Memory B cell (primary cell): Measurements from ENCODE around the gene SLC7A4.
"Not testable (repeated sequence)": the region's sequence is repeated elsewhere in the genome, so short reads cannot be mapped to it uniquely, and the experiment has no call there.

Experiments used
- ATAC-seq: fragments of 150-1000 bp; cut with Tn5 transposase; 2 replicates; pipeline ENCODE4 v1.10.0; 2021; ENCODE audit warnings: low read depth, mild to moderate bottlenecking, moderate library complexity
- DNase-seq, 2 donors: peaks; one replicate each; pipeline ENCODE4 v3.0.0; 2022; ENCODE audit warnings: low spot score in 2 of 2
- H3K27ac Mint-ChIP-seq: one replicate; pipeline ENCODE4 v1.8.0; 2022; ENCODE audit warnings: mild to moderate bottlenecking, moderate library complexity, mixed read lengths
- H3K27me3 Mint-ChIP-seq: one replicate; pipeline ENCODE4 v1.8.0; 2022; ENCODE audit warnings: mixed read lengths
- H3K36me3 Mint-ChIP-seq: one replicate; pipeline ENCODE4 v1.8.0; 2022; ENCODE audit warnings: mild to moderate bottlenecking, mixed read lengths
- H3K4me1 Mint-ChIP-seq: one replicate; pipeline ENCODE4 v1.8.0; 2022; ENCODE audit warnings: mixed read lengths
- H3K4me3 Mint-ChIP-seq: one replicate; pipeline ENCODE4 v1.8.0; 2022; ENCODE audit warnings: mild to moderate bottlenecking, moderate library complexity, mixed read lengths
- H3K9me3 Mint-ChIP-seq: one replicate; pipeline ENCODE4 v1.8.0; 2022; ENCODE audit warnings: mixed read lengths

SLC7A4 gene

GRCh38 chr22:21052715-21053459, 20.5 kb upstream of the SLC7A4 start:
- H3K4me3 Mint-ChIP-seq: no peak overlapping the region
- H3K9me3 Mint-ChIP-seq: no peaks in the 10 kb centered on the region
- H3K4me1 Mint-ChIP-seq: peaks cover 14% of the 10 kb centered on the region
- no peaks in the 10 kb centered on the region for H3K36me3 Mint-ChIP-seq
- DNase-seq (no peak), ATAC-seq (no peak)
- H3K27ac Mint-ChIP-seq: no peak overlapping the region
- peaks cover 27% of the 10 kb centered on the region for H3K27me3 Mint-ChIP-seq

DNA sequence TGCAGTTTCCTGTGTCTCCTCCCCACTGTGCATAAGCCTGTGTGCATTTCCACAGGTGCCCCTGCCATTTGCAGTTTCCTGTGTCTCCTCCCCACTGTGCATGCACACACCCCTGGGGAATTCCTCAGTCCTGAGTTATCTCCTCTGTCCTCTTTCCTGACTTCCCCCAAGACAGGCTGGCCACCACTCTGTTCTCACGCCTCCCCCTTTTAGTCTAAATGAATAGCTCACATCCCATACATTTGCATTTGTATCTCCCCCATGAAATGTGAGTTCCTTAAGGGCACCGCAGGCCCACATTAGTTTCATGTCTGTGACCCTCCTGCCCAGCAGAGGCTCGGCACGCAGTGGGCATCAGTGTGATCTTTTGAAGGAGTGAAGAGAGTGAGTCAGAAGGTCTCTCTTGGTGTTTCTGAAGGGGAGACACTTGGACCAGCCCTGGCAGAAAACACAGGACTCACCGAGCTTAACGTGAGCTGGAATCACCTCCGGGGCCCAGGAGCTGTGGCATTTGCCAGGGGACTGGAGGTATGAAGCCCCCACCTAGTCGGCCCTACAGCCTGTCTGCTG, 19.6 kb upstream of the SLC7A4 start:
- no peak overlapping the region for H3K27ac Mint-ChIP-seq
- H3K27me3 Mint-ChIP-seq: peaks cover 27% of the 10 kb centered on the region
- no peak for DNase-seq
- ATAC-seq: no peak
- H3K9me3 Mint-ChIP-seq: no peaks in the 10 kb centered on the region
- no peaks in the 10 kb centered on the region for H3K36me3 Mint-ChIP-seq
- no peak overlapping the region for H3K4me3 Mint-ChIP-seq
- peaks cover 14% of the 10 kb centered on the region for H3K4me1 Mint-ChIP-seq

DNA sequence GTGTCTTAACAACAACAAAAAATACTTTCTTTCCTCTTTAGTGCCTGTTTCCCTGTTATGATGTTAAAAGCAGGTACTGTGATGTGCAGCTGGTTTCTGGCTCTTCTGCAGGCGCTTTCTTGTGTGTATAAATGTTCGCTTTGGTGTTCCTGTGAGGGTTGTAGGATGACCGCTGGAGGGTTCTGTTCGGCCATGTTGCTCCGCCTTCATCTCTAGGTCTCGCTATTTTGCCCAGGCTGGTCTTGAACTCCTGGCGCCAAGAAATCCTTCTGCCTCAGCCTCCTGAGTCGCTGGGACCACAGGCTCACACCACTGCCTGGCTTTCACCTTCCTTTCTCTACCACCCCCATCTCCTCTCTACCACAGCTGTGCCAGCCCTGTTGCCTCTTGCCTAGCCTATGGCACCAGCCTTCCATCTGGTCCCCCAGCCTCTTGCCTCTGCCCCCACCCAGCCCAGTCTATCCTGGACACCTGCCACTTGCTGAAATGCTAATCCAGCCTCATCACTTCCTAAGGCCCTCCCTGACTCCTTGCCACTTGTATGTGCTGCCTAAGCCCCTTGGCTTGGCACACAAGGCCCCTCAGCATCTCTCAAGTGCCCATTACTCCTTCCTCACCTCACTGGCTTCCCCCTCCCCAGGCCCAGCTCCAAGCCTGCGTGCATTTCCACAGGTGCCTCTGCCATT, 18.9 kb upstream of the SLC7A4 start:
- H3K27ac Mint-ChIP-seq: no peak overlapping the region

DNA sequence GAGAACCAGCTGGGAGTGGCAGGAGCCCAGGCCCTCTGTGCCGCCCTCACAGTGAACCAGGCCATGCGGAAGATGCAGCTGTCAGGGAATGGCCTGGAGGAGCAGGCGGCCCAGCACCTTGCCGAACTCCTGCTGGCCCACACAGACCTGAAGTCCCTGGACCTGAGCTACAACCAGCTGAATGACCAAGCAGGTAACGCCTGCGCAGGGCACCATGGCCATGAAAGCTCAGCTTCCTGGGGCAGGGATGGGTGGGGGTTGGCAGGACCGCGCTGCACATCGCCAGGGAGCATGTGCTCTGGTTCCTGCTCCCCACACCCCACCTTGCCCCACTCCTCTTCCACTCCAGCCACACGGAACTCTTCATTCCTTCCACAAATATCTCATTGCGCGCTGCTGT, 16.6 kb upstream of the SLC7A4 start:
- Mint-ChIP-seq H3K27me3 (peaks cover 12% of the 10 kb centered on the region), H3K4me1 (peaks cover 14% of the 10 kb centered on the region)
- H3K4me3 Mint-ChIP-seq, H3K27ac Mint-ChIP-seq, H3K36me3 Mint-ChIP-seq, H3K9me3 Mint-ChIP-seq, ATAC-seq, DNase-seq: not testable (repeated sequence)

More for the DNA sequence above, 18.9 kb upstream of the SLC7A4 start:
- H3K9me3 Mint-ChIP-seq: no peaks in the 10 kb centered on the region
- DNase-seq (no peak), ATAC-seq (no peak)
- no peaks in the 10 kb centered on the region for H3K36me3 Mint-ChIP-seq
- H3K27me3 Mint-ChIP-seq: peaks cover 21% of the 10 kb centered on the region
- no peak overlapping the region for H3K4me3 Mint-ChIP-seq
- H3K4me1 Mint-ChIP-seq: peaks cover 9% of the 10 kb centered on the region

DNA sequence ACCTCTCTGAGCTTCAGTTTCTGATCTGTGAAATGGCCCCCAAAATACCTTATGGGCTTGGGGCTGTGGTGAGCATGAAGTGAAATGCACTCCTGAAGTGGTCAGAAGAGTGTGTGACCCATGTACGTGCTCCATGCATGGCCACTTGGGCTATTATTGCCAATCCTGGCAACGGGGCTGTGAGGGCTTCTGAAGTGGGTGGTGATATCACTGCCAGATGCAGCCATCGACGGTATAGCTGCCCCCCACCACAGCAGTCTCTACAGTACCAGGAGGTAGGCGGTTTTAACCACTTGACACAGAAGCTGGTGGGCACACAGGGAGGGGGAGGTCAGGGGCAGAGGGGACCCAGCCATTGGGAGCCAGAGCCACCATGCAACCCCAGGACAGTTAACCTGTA, 16.1 kb upstream of the SLC7A4 start:
- H3K4me1 Mint-ChIP-seq: peaks cover 18% of the 10 kb centered on the region
- not testable (repeated sequence) for H3K36me3 Mint-ChIP-seq, H3K4me3 Mint-ChIP-seq, H3K27ac Mint-ChIP-seq, ATAC-seq, DNase-seq, H3K9me3 Mint-ChIP-seq
- peaks cover 11% of the 10 kb centered on the region for H3K27me3 Mint-ChIP-seq

- Mint-ChIP-seq H3K9me3 (no peaks in the 10 kb centered on the region), H3K27ac (no peak overlapping the region), H3K36me3 (no peaks in the 10 kb centered on the region), H3K4me3 (no peak overlapping the region), H3K4me1 (peaks cover 24% of the 10 kb centered on the region), H3K27me3 (peaks cover 14% of the 10 kb centered on the region)
- ATAC-seq (no peak), DNase-seq (no peak)
Observed at GRCh38 chr22:21047730-21048129, 15.4 kb upstream of the SLC7A4 start.

- no peaks in the 10 kb centered on the region for H3K36me3 Mint-ChIP-seq
- no peak overlapping the region for H3K4me3 Mint-ChIP-seq
- ATAC-seq (no peak), DNase-seq (no peak)
- no peaks in the 10 kb centered on the region for H3K9me3 Mint-ChIP-seq
- peaks cover 14% of the 10 kb centered on the region for H3K27me3 Mint-ChIP-seq
- H3K27ac Mint-ChIP-seq: peak overlapping the region; percentile 91
- peaks cover 24% of the 10 kb centered on the region for H3K4me1 Mint-ChIP-seq
Observed at GRCh38 chr22:21047035-21047661, 14.8 kb upstream of the SLC7A4 start.

GRCh38 chr22:21045585-21046294, 13.4 kb upstream of the SLC7A4 start, which contains the start of gene LRRC74B:
Gene LRRC74B, plus strand, starts transcription at chr22:21045946. Its CDS starts 41 bp downstream, at chr22:21045987.
- Mint-ChIP-seq H3K27me3 (peaks cover 13% of the 10 kb centered on the region), H3K4me3 (peak within 1 kb of the TSS; percentile 77), H3K4me1 (peaks cover 21% of the 10 kb centered on the region), H3K27ac (peak within 1 kb of the TSS; percentile 91), H3K9me3 (no peaks in the 10 kb centered on the region), H3K36me3 (no peaks in the 10 kb centered on the region)
- DNase-seq: peak; percentile 68 to 71
- ATAC-seq: peak; percentile 97

DNA sequence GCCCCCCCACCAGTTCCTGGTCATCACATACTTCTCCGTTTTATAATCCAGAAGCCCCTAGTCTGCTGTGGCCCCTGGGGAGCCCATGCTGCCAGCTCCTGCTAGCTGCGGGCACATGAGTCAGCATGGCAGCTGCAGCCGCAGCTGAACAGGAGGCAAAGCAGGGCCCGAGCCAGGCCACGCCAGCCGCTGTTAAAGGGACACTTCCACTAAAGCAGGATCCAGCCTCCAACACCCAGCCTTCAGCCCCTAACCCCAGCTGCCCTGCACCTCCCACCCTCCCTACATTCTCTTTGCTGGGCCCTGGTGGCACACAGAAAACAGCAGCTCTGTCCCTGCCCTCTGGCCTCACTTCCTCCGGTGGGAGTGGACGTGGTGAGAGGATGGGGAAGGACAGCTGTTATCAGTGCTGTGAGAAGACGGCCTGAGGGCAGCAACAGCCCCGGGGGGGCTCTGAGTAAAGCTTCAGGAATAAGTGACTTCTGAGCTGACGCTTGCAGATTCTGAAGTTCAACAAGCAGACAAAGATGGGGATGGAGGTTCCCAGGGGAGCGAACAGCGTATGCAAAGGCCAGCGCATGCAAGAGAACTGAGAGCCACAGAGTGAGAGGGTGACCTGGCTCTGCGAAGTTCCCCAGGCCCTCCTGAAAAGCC, 12.7 kb upstream of the SLC7A4 start:
- Mint-ChIP-seq H3K27me3 (peaks cover 13% of the 10 kb centered on the region), H3K36me3 (no peaks in the 10 kb centered on the region), H3K4me3 (peak overlapping the region; percentile 77), H3K4me1 (peaks cover 21% of the 10 kb centered on the region), H3K27ac (peak overlapping the region; percentile 91), H3K9me3 (no peaks in the 10 kb centered on the region)
- DNase-seq (no peak), ATAC-seq (peak; percentile 38)

DNA sequence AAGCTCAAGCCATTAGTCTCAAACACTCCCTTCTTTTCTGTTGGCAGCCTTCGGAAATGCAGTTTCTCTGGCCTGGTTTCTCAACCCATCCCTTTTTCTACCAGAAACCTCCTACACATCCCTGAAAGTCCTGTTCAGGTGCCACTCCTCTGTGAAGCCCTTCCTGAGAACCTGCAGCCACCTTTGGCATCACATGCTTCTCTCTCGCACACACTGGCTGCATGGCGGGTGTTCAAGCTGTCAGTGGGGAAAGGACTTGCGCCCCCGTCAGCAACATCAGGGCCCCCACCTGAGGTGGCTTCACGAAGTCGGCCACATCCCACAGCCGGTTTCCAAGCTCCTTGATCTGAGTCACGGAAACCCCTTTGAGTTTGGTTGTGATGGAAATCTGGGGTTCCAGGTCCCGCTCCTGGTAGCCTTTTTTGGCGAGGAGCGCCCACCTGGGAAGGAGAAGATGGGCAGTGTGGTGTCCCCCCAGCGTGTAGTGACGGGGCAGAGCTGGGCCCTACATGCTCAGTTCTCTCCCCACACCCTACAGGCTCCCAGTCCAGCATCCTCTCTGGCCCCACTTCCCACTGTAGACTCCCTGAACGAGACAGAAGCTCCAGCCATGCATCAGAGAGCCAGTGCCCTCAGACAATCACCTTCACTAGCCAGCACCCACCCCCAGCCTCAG, 11.6 kb upstream of the SLC7A4 start:
- Mint-ChIP-seq H3K4me1 (peaks cover 21% of the 10 kb centered on the region), H3K36me3 (no peaks in the 10 kb centered on the region), H3K27me3 (peaks cover 16% of the 10 kb centered on the region), H3K4me3 (no peak overlapping the region), H3K9me3 (no peaks in the 10 kb centered on the region), H3K27ac (peak overlapping the region; percentile 91)
- DNase-seq: no peak
- ATAC-seq: no peak

- peak overlapping the region; percentile 12 for H3K27ac Mint-ChIP-seq
- peaks cover 16% of the 10 kb centered on the region for H3K27me3 Mint-ChIP-seq
- DNase-seq: no peak
Observed at GRCh38 chr22:21042978-21043859, 10.9 kb upstream of the SLC7A4 start.

DNA sequence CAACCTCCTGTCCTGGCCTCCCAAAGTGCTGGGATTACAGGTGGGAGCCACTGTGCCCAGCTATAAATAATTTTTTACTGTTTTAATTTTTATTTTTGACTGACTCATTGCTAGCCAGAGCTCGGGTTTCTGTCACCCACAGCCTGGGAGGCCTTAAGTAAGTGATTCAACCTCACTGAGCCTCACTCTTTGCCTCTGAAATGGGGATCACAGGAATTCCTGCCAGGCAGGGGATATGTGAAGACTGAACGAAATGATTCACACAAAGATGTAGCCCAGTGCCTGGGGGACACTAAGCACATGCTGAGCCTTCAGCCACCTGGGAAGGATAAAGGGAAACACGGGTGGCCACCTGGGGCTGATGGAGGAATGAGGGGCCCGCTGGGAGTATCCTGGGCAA, 9.6 kb upstream of the SLC7A4 start:
- ATAC-seq: no peak

More at GRCh38 chr22:21042978-21043859, 10.9 kb upstream of the SLC7A4 start:
- H3K9me3 Mint-ChIP-seq: no peaks in the 10 kb centered on the region
- H3K4me3 Mint-ChIP-seq: no peak overlapping the region
- no peaks in the 10 kb centered on the region for H3K36me3 Mint-ChIP-seq
- ATAC-seq: no peak
- peaks cover 21% of the 10 kb centered on the region for H3K4me1 Mint-ChIP-seq

More for the DNA sequence above, 9.6 kb upstream of the SLC7A4 start:
- no peak for DNase-seq
- no peak overlapping the region for H3K27ac Mint-ChIP-seq
- no peak overlapping the region for H3K4me3 Mint-ChIP-seq
- no peaks in the 10 kb centered on the region for H3K9me3 Mint-ChIP-seq
- no peaks in the 10 kb centered on the region for H3K36me3 Mint-ChIP-seq
- peaks cover 16% of the 10 kb centered on the region for H3K27me3 Mint-ChIP-seq
- peaks cover 21% of the 10 kb centered on the region for H3K4me1 Mint-ChIP-seq
